Measurements from ENCODE around the gene ATP9A.
"Not testable (repeated sequence)": the region's sequence is repeated elsewhere in the genome, so short reads cannot be mapped to it uniquely, and the experiment has no call there.

ATP9A gene

GRCh38 chr20:51728737-51729136, 39.5 kb downstream of the ATP9A start:
- no peak for DNase-seq (ENCODE audit: low read depth in 2 of 2)

GRCh38 chr20:51727872-51728271, 40.3 kb downstream of the ATP9A start:
- no peak for DNase-seq (ENCODE audit: low read depth in 2 of 2)

- DNase-seq (ENCODE audit: low read depth in 2 of 2), result no peak
Measured at GRCh38 chr20:51725584-51726176, 42.5 kb downstream of the ATP9A start.

- not testable (repeated sequence) for DNase-seq (ENCODE audit: low read depth in 2 of 2)
Measured at GRCh38 chr20:51723026-51723425, 45.2 kb downstream of the ATP9A start.

GRCh38 chr20:51722246-51722645, 45.9 kb downstream of the ATP9A start:
- not testable (repeated sequence) for DNase-seq (ENCODE audit: low read depth in 2 of 2)

- DNase-seq (ENCODE audit: low read depth in 2 of 2), result no peak
Measured at GRCh38 chr20:51720854-51721253, 47.3 kb downstream of the ATP9A start.

GRCh38 chr20:51720384-51720783, 47.8 kb downstream of the ATP9A start:
- no peak for DNase-seq (ENCODE audit: low read depth in 2 of 2)

- DNase-seq (ENCODE audit: low read depth in 2 of 2), result no peak
Measured at GRCh38 chr20:51715856-51716185, 52.4 kb downstream of the ATP9A start.

- no peak for DNase-seq (ENCODE audit: low read depth in 2 of 2)
Measured at GRCh38 chr20:51715163-51715855, 52.9 kb downstream of the ATP9A start.

- no peak for DNase-seq (ENCODE audit: low read depth in 2 of 2)
Measured at GRCh38 chr20:51713213-51713598, 55.0 kb downstream of the ATP9A start.

GRCh38 chr20:51712501-51713212, 55.5 kb downstream of the ATP9A start:
- no peak for DNase-seq (ENCODE audit: low read depth in 2 of 2)

GRCh38 chr20:51711426-51711825, 56.8 kb downstream of the ATP9A start:
- no peak for DNase-seq (ENCODE audit: low read depth in 2 of 2)

- DNase-seq (ENCODE audit: low read depth in 2 of 2), result no peak
Measured at GRCh38 chr20:51710361-51710894, 57.8 kb downstream of the ATP9A start.

GRCh38 chr20:51705400-51705799, 62.8 kb downstream of the ATP9A start:
- no peak for DNase-seq (ENCODE audit: low read depth in 2 of 2)

GRCh38 chr20:51703400-51704287, 64.5 kb downstream of the ATP9A start:
- no peak for DNase-seq (ENCODE audit: low read depth in 2 of 2)

GRCh38 chr20:51702556-51702955, 65.6 kb downstream of the ATP9A start:
- DNase-seq (ENCODE audit: low read depth in 2 of 2), result no peak

- DNase-seq (ENCODE audit: low read depth in 2 of 2), result no peak
Measured at GRCh38 chr20:51700809-51701285, 67.3 kb downstream of the ATP9A start.

- no peak for DNase-seq (ENCODE audit: low read depth in 2 of 2)
Measured at GRCh38 chr20:51698252-51698651, 69.9 kb downstream of the ATP9A start.

GRCh38 chr20:51697096-51697826, 70.9 kb downstream of the ATP9A start:
- DNase-seq (ENCODE audit: low read depth in 2 of 2), result no peak

- DNase-seq (ENCODE audit: low read depth in 2 of 2), result no peak
Measured at GRCh38 chr20:51696304-51697071, 71.7 kb downstream of the ATP9A start.

Measured in stimulated activated CD8-positive, alpha-beta memory T cell treated with anti-CD3 and anti-CD28 coated beads, Interleukin-7, amount 100 ng/mL, for 1 hour (primary cell).